Suprapubic skin (tissue), 4 donors: ENCODE results near the gene KIF4A.

Experiments
- CTCF ChIP-seq, 2 donors: fragments of 200-600 bp in 1 of 2; fragments of 450-650 bp in 1 of 2; sonication (generic) in 1 of 2; IDR thresholded peaks; one replicate each; pipeline ENCODE4 v1.5.1; 2016 to 2019; ENCODE audit warnings: antibody characterized with exemption in 2 of 2, mild to moderate bottlenecking in 1 of 2, moderate library complexity in 1 of 2
- POLR2A ChIP-seq, 2 donors: fragments of 450-650 bp; IDR thresholded peaks; one replicate each; pipeline ENCODE4 v1.6.1; 2017; ENCODE audit warnings: antibody characterized with exemption in 2 of 2, mild to moderate bottlenecking in 2 of 2, moderate library complexity in 2 of 2
- POLR2AphosphoS5 ChIP-seq, 3 donors: sonication (generic); formaldehyde crosslinking; IDR thresholded peaks; one replicate each; pipeline ENCODE4 v1.6.1; 2017; ENCODE audit warnings: antibody characterized with exemption in 3 of 3

- no peak for TF ChIP-seq POLR2A (IDR thresholded peaks at IDR 0.05)
- TF ChIP-seq POLR2AphosphoS5 (IDR thresholded peaks at IDR 0.05) = no peak
- TF ChIP-seq CTCF (IDR thresholded peaks at IDR 0.05) = no peak
Observed at GRCh38 chrX:70332600-70332999, 42.7 kb downstream of the KIF4A start.
